DMS153 (cell line): ENCODE results near the gene TPH1.

ENCODE experiments used
- DNase-seq: peaks from one replicate; lab custom pipeline; 2025; lab: John Stamatoyannopoulos, UW

The TPH1 gene

DNA sequence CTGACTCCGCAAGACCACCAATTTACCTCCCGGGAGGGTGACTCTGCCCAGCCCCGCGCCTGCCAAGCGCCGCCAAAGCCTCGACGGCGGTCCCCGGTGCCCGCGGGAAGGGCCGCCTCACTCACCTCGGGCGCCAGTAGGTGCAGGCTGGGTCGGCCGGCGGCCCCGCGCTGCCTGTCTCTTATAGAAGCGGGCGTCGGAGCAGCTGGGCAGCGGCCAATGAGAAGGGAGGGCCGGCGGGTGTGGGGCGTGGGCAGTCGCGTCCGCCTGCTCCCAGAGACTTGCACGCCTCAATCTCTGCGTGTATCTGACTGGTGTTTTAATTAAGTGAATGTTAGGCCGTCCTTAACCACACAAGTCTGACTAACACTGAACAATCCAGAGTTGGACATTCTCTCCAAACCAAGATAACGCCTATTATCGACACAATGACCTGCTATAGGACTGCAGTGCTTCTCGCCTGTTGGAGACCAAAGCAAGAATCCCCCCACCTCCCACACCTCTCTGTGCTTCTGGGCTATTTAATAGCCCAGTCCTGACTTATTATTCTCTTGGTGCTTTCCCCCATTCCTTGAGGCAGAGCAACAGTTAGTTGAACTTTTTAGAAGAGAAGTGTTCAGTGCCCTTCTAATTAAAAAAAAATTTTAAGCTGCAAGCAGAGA, at the start of gene TPH1:
Gene TPH1 (minus strand): TSS at position 154 of the 662 bp plus-strand sequence. CDS start 5,507 bp downstream, outside the sequence.
- DNase-seq = peak; percentile 76

DNA sequence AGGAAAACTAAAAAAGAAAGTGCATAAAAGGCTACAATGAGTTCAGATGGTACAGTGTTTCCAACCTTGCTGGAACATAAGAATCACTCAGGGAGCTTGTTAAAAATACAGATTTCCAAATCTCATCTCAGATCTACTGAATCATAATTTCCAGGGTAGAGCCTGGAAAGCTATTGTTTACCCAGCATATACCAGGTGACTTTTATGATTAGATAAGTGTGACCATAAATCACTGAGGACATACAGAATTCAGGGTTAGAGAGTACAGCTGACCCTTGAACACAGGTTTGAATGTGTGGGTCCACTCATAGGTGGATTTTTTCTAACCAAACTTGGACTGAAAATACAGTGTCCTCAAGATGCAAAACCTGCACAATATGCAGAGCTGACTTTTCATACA, 47.9 kb upstream of the TPH1 start:
- DNase-seq = no peak

DNA sequence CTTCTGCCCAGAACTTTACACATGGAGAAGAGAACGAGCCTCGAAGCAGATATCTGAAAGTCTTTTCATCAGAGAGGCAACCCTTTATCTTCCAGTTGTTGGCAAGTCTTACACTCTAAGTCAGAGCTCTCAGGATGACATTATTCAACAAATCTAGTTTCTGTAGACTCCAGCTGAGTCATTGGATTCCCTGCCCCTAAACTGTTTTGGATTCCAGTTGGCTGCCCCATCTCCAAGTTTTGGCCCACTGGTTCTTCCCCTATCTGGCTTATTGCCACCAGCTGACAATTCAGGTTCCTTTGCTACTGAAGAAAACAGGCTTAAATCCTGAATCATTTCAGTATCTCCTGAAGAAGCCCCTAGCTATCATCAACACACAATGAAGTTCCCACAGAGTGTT, 45.7 kb upstream of the TPH1 start:
- no peak for DNase-seq

DNA sequence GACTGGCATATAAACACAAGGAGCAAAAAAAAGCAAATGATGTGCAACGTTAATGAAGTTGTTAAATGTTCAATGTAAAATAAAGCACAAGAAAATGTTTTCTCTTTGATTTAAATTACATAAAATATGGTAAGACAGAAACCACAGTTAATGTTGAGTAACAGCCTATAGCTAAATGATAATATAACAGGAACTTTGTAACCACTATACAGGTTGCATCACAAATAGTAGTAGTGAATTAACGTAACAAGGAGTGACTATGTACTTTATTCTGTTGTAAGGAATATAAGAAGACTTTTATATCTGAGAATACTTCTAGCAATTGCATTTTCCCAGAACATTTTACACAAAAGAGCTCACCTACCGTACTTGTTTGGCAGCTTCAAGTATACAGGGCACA, 42.9 kb upstream of the TPH1 start:
- DNase-seq = no peak

DNA sequence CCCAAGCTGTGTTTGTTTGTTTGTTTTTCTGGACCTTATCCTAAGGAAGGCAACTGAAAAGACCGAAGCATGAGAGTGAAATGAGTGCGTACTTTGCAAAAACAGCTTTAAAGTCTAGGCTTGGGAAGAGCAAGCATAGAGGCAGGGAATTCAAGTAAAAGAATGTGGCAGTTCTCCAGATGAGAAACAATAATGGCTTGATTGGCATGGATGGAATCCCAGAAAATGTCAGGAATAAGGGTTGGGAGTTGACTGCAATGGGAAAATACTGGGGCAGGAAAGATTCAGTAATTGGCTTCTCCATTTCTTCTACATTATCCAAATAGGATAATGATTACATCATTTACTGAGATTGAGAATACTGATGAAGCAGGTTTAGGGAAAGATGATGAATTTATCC, 42.3 kb upstream of the TPH1 start:
- DNase-seq = no peak

DNA sequence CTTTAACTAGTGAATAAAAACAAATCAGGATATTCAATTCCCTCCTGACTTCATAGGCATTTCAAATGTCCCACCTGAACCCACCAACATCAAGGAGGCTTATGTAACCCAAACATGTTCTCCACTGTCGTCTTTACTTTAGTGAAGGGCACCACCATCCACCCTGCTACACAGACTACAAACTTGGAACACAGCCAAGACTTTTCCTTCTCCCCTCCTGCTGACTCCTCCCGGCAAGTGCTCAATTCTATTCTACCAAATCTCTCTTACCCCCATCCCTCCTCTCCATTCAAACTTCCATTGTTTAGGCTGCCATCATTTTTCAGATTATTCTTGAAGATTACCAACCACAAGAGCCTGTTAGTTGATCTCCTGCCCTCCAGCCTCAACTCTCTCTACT, 35.5 kb upstream of the TPH1 start:
- DNase-seq = no peak

DNA sequence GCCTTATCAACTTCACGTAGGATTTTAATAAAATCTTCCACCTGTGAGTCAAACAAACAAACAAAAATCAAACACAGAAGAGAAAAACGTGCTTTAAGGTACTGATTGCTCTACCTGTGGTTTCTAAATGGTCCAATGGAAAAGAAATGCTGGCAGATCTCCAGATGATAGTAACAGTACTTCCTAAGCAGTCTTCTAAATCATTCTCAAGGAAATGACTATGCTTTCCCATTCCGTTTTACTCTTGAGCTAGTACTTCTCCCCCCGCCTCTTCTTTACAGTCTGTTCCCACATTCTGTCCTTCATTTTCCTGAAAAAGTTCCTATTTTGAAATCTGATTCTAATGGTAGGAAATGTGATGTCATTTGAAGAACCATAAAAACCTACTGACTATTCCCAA, 34.4 kb upstream of the TPH1 start:
- no peak for DNase-seq

DNA sequence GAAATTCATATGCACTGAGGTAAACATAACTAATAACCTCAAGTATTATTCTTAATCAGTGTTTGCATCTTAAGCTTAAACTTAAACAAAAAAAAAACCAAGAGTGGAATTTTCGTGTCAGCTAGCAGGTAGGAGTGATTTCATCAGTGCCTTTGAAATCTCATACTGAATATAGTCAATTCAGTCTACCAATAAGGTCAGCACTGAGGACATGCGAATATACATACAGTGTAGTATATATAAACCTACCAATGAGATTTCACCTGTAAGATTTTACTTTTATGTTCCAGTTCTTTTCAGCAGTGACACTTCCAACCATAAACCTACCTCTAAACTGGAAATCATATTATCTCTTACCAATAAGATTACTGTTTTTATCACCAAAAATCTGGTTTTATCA, 32.8 kb upstream of the TPH1 start:
- DNase-seq = no peak

DNA sequence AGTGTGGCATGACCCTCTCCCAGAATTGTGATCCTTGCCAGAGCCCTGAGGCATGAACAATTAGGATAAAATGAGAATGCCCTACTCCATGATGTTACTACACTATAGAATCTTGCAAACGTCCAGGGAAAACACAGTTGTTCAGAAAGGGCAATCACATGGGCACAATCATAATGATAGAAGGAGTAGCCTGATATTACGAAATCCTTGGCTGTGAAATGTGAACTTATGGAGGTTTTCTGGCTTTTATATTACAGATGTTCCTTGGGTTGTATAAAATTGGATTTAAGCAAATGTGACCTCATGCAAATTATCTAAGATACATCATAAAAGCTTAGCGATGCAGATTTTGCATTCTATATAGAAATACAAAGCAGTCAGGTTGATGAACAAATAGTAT, 29.4 kb upstream of the TPH1 start:
- DNase-seq = no peak

DNA sequence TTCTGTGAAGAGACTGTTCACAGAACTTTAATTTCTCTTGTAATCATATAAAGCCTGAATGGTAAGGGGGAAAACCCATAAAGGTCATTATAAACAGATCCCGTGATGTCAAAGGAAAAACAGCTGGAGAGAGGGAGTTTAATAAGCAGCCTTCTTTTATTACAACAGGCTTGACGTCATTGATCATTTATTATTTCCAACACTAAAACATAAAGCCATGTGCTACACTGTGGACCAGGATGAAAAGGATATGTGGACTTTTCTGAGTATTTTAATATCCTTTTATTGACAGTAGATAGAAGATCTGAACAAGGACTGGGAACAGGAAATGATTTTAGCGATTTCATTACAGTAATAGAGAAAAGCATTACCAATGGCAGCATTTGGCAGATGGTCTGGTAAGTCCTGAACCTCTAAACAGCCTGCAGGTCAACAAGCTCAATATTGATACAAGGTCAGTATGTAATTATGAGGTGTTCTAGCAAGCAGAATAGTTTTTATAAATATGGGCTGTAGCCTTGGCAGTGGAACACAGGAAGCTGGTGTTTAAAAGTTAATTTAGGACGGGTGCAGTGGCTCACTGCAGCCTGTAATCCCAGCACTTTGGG, 25.1 kb upstream of the TPH1 start:
- peak; percentile 98 for DNase-seq

DNA sequence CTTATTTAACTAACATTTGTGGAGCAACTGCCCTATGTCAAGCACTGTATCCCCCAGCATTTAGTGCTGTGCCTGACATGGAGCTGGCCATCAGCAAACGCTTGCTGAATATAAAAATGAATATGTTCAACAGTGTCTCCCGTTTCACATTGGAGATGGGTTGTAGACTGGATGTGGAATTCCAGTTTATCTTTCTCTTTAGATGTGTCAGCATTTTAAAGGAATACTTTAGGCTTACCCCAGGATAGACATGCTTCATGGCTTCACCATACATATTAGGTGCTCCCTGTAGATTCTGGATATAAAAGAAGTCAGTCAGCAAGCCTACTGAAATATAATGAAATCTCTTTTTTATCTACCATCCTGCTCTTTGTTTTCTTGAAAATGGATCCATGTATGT, 21.3 kb upstream of the TPH1 start:
- DNase-seq = no peak

DNA sequence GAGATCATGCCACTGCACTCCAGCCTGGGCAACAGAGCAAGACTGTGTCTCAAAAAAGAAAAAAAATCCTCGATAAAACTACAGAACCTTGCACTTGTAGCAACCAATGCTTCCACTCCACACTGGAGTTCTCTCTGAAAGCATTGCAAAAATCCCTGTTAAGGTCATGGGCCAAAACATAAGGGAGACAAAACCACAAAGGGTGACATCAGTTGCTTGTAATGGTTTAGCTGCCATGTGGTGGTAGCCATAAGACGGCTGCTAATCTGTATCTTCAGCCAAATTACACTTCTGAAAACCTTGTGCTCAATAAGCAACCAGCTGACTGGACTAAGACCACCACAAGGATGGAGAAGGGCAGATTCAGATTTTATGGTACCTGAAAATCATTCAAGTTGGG, 20.6 kb upstream of the TPH1 start:
- no peak for DNase-seq

DNA sequence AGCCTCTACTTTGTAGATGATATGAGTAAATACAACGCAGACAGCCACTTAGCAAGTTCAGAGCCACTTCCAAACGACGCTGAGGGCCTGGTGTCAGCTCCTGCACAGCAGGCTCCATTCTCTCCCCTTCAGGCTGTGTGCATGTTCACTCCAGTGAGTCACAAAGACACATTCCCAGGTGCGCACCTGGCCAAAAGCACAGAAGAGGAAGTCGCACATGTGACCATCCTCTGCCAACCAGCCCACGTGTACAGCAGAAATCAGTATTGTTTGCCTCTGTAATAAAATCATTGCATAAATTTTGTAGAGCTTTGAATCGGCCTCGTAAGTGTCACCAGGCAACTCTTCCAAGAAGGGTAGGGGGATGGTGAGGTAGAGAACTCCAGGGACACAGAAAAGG, 19.5 kb upstream of the TPH1 start:
- DNase-seq = peak; percentile 97

DNA sequence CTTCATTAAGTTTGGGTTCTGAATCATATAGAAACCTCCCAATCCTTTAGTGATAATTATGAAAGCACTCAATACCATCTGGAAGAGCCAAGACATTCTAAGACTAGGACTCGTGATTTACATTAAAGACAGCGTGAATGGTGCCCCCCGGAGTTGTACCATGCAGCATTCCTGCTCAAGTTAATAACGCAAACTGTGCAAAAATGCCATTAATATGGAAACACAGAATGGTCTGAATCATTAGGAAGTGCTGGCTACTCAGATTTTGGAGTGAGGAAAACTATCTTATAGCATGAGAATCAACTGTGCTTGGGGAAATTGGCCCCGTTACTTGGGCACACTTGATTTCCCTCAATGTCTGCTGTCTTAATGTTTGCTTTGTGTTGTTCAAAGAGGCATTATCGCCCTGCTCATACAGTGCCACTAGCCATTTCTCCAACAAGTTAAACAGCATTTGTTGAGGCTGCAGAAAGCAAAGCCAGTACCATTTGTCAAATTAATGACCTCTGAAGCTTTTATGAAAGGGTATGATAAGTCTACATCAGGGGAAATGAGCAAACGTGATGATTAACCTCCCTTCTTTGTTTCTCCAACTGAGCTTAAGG, 18.5 kb upstream of the TPH1 start:
- peak; percentile 92 for DNase-seq

DNA sequence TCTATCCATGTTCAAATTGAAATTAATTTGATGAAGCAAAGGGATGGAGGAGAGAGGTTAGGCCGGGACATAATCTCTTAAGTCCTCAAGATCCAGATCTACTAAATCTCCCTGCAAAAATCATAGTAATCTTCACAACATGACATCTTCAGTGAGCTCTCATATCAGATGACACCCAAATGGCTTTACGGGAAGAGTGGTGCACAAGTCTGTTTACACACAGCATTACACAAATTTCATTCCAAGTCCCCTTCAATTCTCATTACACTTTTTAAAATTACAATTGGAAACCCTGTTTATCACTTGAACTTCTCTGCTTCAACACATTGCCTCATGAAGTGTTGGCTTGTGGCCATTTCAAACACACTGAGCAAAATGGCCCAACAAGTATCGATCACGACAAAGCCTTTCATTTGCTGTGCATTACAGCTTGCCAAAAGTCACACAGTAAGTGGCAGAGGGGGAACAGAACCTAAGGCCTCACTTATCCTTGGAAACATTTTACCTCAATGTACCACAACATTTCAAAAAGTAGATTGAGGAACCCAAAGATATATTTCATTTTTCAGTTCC, 17.9 kb upstream of the TPH1 start:
- peak; percentile 93 for DNase-seq

DNA sequence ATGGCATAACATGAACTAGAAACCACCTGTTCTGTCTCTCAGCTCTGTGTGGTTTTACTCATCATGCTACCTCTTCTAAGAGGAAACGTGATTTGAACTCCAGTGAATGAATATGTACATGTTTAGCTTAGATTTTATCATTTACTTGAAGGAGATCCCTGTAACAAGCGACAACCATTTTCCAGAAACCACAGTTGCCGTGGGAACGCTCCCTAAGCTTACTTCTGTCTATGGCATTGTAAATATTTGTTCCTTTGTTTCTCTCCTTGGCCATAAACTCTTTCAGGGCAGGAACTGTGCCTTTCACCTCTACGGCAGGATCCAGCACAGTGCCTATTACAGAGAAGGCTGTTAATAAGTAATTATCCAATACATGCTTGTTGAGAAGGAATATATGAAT, 17.1 kb upstream of the TPH1 start:
- DNase-seq = peak; percentile 94

DNA sequence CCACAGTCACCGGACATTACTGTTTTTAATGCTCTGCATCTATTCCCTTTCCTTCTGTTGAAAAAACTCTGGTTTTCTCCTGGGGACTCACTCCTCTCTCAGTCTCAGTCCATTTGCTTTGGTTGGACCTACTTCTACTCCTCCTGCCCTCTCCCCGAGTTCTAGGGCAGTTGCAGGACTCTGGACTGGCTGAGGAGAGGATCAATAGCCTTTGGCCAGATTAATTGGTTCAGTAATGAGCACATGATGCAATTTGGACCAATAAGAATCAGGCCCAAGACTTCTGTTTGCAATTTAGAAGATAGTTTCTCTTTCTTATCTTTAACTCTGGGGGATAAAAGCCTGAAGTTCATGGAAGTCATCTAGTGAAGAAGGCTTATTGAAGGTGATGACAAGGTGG, 15.3 kb upstream of the TPH1 start:
- no peak for DNase-seq

DNA sequence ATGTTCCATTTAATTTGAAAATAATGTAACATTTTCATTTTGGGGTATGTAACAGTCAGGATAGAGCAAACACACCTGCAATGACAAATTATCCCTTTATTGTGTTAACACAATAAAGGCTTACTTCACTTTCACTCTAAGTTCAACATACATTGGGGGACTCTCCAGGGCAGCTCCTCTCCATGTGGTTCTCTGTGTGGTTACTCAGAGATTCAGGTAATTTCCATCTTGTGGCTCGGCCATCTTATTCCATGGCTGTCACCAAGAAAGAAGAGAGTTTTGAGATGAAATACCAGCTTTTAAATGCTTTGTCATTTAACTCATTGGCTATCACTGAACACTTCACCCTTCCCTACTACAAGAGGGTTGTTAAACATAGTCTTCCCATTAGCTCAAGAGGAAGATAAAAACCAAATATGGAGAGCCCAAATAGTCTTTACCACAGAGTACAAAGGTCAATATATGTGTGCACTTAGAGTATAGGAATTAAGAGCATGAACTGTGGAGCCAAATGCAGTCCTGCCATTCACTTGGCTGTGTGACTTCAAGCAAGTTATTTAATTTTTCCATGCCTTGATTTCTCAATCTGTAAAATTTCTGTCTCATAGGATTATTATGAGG, 10.6 kb upstream of the TPH1 start:
- peak; percentile 18 for DNase-seq

DNA sequence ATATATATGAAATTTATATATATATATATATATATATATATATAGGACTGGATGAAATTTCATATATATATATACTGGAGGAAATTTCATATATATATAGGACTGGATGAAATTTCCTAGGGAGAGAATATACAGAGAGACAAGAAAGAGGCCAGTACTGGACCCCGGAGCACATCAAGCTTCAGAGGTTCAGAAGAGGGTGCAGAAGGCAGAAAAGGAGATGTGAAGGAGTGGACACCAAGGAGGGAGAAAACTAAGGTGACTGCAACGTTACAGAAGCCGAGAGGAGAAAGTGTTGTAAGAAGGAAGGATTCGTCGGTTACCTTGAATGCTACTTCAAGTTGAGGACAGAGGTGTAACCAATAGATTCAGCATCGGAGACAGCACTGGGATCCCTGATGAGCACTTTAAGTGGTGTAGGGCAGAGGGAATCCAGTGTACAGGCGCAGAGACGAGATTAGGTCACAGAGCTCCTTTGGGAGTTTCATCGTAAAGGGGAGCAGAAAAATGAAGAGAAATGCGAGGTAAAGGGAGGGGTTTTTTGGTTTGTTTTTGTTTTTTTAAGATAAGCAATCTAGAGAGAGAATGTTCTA, 8.5 kb upstream of the TPH1 start:
- no peak for DNase-seq

DNA sequence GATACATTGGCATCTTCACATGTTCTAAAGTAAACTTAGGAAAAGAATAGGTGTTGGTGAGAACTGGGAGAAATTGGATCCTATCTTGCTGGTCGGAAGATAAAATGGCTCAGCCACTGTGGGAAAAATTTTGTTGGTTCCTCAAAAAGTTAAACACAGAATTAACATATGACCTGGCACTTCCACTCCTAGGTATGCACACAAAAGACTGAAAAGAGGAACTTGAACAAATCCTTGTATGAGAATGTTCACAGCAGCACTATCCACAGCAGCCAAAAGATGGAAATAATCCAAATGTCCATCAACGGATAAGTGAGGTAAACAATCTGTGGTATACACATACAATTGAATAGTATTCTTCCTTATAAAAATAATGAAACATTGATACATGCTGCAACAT, 4.8 kb upstream of the TPH1 start:
- no peak for DNase-seq

DNA sequence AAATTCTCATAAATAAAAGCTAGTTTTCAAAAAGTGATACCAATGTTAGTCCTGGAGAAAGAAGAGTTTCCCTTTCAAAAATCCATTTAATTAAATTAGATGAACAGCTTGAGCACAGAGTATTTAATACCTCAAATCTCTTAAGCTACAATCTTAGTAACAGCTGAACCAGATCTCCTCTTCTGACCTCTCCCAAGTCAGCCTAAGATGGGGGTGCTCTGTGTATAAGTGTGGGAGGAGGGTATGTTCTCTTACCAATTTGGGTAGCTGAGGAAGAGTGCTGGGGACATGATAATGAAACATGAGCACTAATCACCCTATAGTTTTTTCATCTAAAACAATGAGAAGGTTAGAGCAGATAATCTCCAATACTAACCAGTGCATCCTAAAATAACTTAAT, 9.6 kb downstream of the TPH1 start:
- no peak for DNase-seq

DNA sequence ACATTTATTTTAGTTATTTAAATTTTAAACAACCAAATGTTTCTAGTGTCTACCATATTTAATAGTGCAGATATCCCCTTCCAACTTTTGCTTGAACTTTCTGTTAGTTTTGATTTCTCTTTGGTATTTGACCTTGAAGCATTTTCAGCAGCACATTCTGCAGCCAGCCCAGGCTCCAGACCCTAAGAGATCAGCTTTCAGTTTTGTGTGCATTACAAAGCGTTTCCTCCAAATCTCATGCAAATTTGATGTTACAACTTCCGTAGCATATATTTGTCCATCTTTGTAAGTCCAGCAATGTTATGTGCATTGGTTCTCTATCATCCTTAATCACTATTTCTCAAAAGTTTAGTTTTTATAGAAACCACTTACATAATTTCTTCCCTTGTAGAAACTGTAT, 18.6 kb downstream of the TPH1 start:
- DNase-seq = no peak

DNA sequence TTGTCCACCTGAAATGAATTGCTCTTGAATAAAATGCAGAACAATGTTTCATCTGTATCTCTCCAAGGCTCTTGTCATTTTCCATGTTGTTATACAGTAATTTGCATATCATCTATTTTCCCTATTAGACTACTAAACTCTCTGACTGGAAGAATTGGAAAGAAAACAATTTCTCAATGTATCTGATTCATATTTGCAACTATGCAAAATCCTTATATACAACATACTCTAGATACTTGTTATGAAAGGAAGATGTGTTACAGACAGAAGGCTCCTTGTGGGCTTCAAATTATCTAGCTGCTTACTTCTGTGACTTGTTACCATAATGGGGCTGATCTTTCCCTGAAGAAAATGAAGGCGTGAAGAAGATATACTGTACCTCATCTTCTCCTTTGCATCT, 23.6 kb downstream of the TPH1 start:
- no peak for DNase-seq
